ENCODE data around the gene SNX1. TPM values are rescaled to one million over a fixed set of nuclear protein-coding genes. Genes with fewer than 3 reads are reported as not detected.

Gene SNX1
- total RNA-seq, 2 experiments from 2014 or later: 122 to 125 TPM

DNA sequence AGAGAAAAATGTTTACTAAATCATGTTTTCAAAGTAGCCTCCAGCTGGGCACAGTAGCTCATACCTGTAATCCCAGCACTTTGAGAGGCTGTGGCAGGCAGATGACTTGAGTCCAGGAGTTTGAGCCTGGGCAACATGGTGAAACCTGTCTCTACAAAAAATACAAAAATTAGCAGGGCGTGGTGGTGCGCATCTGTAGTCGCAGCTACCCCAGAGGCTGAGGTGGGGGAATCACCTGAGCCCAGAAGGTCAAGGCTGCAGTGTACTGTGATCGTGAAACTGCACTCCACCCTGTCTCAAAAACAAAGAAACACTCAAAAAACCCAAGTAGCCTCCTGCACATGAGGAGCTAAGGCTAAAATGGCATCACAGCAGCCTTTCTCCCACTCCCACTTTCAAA, 68.7 kb downstream of the SNX1 start:
- peaks cover 21% of the 10 kb centered on the region for H3K36me3 Mint-ChIP-seq (ENCODE audit: low read depth)
- ChIA-PET CTCF (interaction anchor here (1.8 to 7.0 kb wide), 2 partner anchors 13 to 17 kb away, joined by 4 to 60 read pairs; partner anchors contain the start of gene SNX22), POLR2A (no interaction called here)
- no peaks in the 10 kb centered on the region for H3K27me3 Mint-ChIP-seq
- H3K9me3 Mint-ChIP-seq: no peaks in the 10 kb centered on the region
- peak overlapping the region; percentile 32 for H3K4me3 Mint-ChIP-seq
- peak overlapping the region; percentile 98 for H3K27ac Mint-ChIP-seq
- peaks cover 43% of the 10 kb centered on the region for H3K4me1 Mint-ChIP-seq
- no peak for DNase-seq

DNA sequence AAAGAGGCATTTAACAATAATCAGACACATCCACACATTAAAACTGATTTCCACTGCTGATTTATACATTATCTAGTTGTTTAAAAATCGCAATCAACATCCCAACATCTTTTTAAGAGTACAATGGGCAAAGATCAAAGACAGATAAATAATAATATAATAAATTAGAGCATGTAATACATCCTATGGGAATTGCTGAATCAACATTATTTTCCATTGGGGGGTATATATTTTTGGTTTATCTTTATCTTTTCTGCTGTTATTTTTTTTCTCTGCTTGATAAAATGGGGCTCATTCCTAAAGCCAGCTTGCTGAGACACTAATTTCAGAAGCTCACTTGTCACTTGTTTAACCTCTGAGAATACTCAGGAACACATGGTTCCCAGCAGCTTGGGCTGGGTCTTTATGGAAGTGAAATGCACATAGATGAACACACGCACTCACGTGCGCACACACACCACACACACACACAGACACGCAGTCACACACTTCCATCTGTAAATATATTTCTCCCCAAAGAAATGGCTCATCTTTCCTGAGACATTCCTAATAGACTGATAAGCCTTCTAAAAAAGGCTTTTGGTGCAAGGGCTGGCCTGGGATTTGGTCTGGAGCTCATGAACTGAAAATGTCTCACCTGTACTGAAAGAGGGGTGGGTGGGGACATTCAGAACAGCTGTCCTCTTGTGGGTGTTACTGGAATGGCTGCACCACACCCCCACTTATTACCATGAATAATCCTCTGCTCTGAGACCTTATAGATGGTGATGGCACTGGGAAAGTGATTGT, 70.5 kb downstream of the SNX1 start:
- H3K27ac Mint-ChIP-seq: peak overlapping the region; percentile 48
- H3K9me3 Mint-ChIP-seq: no peaks in the 10 kb centered on the region
- peaks cover 33% of the 10 kb centered on the region for H3K4me1 Mint-ChIP-seq
- ChIA-PET CTCF (interaction anchor here (0.6 to 7.0 kb wide), 2 partner anchors 15 to 323 kb away, joined by 3 to 60 read pairs; partner anchors contain the start of gene SNX22), POLR2A (no interaction called here)
- peaks cover 17% of the 10 kb centered on the region for H3K36me3 Mint-ChIP-seq (ENCODE audit: low read depth)
- no peak for DNase-seq
- H3K27me3 Mint-ChIP-seq: no peaks in the 10 kb centered on the region
- H3K4me3 Mint-ChIP-seq: no peak overlapping the region

DNA sequence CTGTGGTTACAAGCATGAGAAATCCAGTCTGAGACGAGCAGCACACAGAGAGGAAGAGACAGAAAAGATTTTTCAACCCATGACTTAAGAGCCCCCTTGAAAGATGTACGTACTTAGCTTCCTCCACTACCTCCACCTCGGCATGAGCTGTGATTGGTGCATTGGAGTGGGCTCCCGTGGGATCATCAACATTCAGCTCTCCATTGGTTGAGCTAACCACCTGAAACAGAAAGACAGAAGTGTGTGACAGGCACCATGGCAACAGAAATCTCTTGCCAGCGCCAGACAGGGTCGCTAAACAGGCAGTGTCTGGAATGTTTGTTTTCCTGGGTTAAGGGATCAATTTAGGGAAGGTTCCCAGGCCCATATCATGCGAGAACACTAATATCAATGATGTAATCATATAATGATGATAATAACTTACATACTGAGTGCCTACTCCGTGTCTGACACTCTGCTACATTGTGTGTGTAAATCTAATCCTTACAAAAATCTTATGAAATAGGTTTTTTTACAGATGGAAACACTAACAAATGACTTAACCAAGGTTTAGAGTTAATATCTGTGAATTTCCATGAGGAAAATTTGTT, 84.5 kb downstream of the SNX1 start:
- DNase-seq: no peak
- ChIA-PET CTCF (interaction anchor here (0.7 kb wide), 1 partner anchor 26 kb away, joined by 3 read pairs; no protein-coding TSS in a partner anchor), POLR2A (no interaction called here)
- peak overlapping the region; percentile 0 for H3K27ac Mint-ChIP-seq
- H3K4me3 Mint-ChIP-seq: no peak overlapping the region
- no peaks in the 10 kb centered on the region for H3K27me3 Mint-ChIP-seq
- H3K4me1 Mint-ChIP-seq: peaks cover 1% of the 10 kb centered on the region
- peaks cover 21% of the 10 kb centered on the region for H3K36me3 Mint-ChIP-seq (ENCODE audit: low read depth)
- H3K9me3 Mint-ChIP-seq: no peaks in the 10 kb centered on the region

DNA sequence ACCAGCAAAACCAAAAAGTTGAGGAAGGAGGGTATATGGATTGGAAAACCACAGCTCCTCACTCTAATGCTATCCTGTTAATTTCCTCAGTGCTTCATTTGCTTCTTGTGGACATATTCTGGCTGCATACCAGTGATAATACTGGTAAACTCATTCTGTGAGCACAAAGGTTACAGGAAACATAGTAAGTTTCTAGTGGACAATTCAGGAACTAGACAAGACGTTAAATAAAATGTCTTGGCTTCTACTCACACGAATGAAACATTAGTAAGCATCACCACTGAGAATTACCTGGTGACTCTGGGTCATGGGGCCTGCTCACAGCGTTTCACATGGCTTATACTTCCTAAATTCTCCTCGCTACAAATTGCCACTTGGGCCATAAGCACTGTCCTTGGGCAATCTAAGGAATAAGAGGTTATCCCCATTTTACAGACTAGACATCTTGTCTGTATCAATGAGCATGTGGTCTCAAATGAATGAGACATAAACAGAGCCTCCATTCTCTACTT, 87.1 kb downstream of the SNX1 start:
- DNase-seq: no peak
- Mint-ChIP-seq H3K9me3 (no peaks in the 10 kb centered on the region), H3K27me3 (no peaks in the 10 kb centered on the region), H3K36me3 (ENCODE audit: low read depth) (peaks cover 24% of the 10 kb centered on the region), H3K27ac (no peak overlapping the region), H3K4me3 (no peak overlapping the region), H3K4me1 (peaks cover 6% of the 10 kb centered on the region)
- ChIA-PET POLR2A (no interaction called here), CTCF (interaction anchor here (0.5 kb wide), 1 partner anchor 68 kb away, joined by 4 read pairs; no protein-coding TSS in a partner anchor)

DNA sequence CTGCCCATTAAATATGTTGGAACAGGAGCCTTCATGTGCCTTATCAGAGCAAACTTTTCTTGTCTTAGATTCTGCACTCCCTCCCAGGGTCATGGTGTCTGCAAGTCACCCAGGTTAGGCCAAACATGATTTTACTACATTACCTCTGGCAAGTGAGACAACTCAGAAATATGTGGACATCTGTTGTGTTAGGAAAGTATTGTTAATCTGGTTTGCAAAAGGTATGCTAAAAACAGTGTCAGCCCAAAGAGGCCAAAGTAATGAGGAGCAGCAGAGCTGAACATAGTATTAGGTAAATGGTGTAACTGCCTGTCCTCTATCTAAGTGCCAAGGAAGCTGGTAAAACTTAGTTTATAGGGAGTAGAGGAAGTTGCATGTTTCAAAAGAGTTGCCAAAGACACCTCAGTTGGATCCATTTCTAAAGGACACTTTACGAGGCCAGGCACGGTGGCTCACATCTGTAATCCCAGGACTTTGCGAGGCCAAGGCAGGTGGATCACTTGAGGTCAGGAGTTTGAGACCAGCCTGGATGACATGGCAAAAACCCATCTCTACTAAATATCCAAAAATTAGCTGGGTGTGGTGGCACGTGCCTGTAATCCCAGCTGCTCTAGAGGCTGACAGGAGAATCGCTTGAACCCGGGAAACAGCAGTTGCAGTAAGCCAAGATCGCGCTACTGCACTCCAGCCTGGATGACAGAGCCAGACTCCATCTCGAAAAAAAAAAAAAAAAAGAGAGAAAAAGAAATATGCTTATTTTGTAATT, 89.5 kb downstream of the SNX1 start:
- Mint-ChIP-seq H3K36me3 (ENCODE audit: low read depth) (peaks cover 19% of the 10 kb centered on the region), H3K4me3 (no peak overlapping the region), H3K9me3 (no peaks in the 10 kb centered on the region), H3K27me3 (no peaks in the 10 kb centered on the region), H3K4me1 (peaks cover 17% of the 10 kb centered on the region), H3K27ac (peak overlapping the region; percentile 20)
- ChIA-PET POLR2A (interaction anchor here (0.7 kb wide), 1 partner anchor 274 kb away, joined by 11 read pairs; no protein-coding TSS in a partner anchor), CTCF (interaction anchor here (0.6 to 1.9 kb wide), 3 partner anchors 9 to 543 kb away, joined by 5 to 6 read pairs (median 6); partner anchors contain the start of gene PPIB)
- no peak for DNase-seq

DNA sequence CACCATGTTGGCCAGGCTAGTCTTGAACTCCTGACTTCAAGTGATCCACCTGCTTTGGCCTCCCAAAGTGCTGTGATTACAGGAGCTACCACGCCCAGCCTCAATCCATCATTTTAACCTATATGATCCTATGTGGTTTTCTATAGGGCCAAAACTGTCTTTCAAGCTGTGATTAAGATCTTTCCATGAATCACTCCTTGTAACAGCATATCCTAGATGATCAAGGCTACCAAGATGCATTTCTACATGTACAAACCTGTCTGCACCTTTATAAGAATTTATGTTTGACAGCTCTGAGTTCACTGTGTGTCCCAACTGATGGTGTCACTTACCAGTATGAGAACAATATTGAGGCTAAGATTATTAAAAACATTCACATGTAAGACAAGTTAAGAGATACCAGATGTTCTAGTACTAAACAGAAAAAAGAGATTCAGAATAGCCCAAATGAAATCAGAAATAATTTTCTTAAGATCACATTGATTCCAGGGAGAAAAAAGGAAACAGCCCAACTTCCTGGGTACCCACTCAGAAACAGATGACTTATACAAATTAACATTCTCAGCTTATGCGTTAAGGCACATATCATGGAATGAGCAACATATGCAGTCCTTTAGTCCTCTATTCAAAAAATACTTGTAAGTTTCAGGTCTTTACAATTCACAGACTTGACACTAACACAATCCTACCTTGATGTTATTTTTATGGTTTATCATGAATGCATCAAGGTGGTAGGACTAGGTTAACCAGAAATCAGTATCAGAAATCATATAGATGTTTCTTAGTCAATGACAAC, 91.8 kb downstream of the SNX1 start:
- no peaks in the 10 kb centered on the region for H3K9me3 Mint-ChIP-seq
- peaks cover 16% of the 10 kb centered on the region for H3K4me1 Mint-ChIP-seq
- ChIA-PET POLR2A (no interaction called here), CTCF (interaction anchor here (1.0 to 2.7 kb wide), 2 partner anchors 16 to 21 kb away, joined by 3 to 11 read pairs; no protein-coding TSS in a partner anchor)
- no peak for DNase-seq
- no peaks in the 10 kb centered on the region for H3K27me3 Mint-ChIP-seq
- H3K4me3 Mint-ChIP-seq: no peak overlapping the region
- H3K36me3 Mint-ChIP-seq (ENCODE audit: low read depth): peaks cover 19% of the 10 kb centered on the region
- peak overlapping the region; percentile 76 for H3K27ac Mint-ChIP-seq

Other genes with a start within 250 kb of the SNX1 start
- under 1 TPM; 0.83 to 0.87 TPM for gene DAPK2, start 49.5 kb upstream of the SNX1 start, total RNA-seq
- gene CIAO2A, start 2.1 kb upstream of the SNX1 start, total RNA-seq: 10 to 100 TPM; 67.3 to 77.7 TPM
- gene SNX22, start 55.7 kb downstream of the SNX1 start, total RNA-seq: under 1 TPM; 0.50 to 0.60 TPM
- 100 to 1,000 TPM; 347 to 380 TPM for gene PPIB, start 67.0 kb downstream of the SNX1 start, total RNA-seq

All from activated CD4-positive, alpha-beta T cell treated with anti-CD3 and anti-CD28 coated beads, Interleukin-2, amount 10 ng/mL, durations not matched to agents 7 days and 5 days (primary cell).